SK-N-SH (cell line): ENCODE data around the gene NTHL1. TPM values are rescaled to one million over a fixed set of nuclear protein-coding genes. Genes with fewer than 3 reads are reported as not detected.

Source experiments
- CTCF ChIA-PET: fragments of 300-600, 350-600 bp; formaldehyde crosslinking; extraction: SDS; loops from one replicate; lab custom pipeline; 2021; lab: Yijun Ruan, JAX
- POLR2A ChIA-PET: fragments of 350-600 bp; sonication (Branson Sonifier 250); formaldehyde crosslinking; extraction: SDS; loops from one replicate; lab custom pipeline; 2020; ENCODE audit warnings: antibody characterized with exemption, inconsistent platforms; lab: Yijun Ruan, JAX
- DNase-seq: peaks from one replicate; pipeline ENCODE4 v3.0.0; 2012
- H2AFZ ChIP-seq: fragments of 200-600 bp; sonication (generic); 2 replicates; pipeline ENCODE4 v1.8.1; 2016; ENCODE audit warnings: antibody characterized with exemption, mild to moderate bottlenecking, low read depth
- H3F3A ChIP-seq: fragments of 200-600 bp; sonication (generic); replicated peaks from 2 replicates; pipeline ENCODE3; 2016; ENCODE audit warnings: antibody characterized with exemption, mild to moderate bottlenecking; ENCODE audit not compliant: insufficient read depth
- H3K27ac ChIP-seq, 2 experiments: fragments of 200-500 bp in 1 of 2; fragments of 200-600 bp in 1 of 2; sonication (Bioruptor generic) in 1 of 2; sonication (generic), shearing (Covaris generic) in 1 of 2; 2 replicates each; pipeline versions ENCODE4 v1.5.1 to v1.6.1; 2014 to 2016; ENCODE audit warnings: low read depth in 2 of 2, inconsistent platforms in 1 of 2, low read length in 1 of 2, mild to moderate bottlenecking in 1 of 2, mixed read lengths in 1 of 2
- H3K27me3 ChIP-seq: fragments of 200-600 bp; sonication (generic), shearing (Covaris generic); 2 replicates; pipeline ENCODE4 v1.6.1; 2016; ENCODE audit warnings: mixed run types; ENCODE audit not compliant: insufficient read depth
- H3K36me3 ChIP-seq, 2 experiments: fragments of 200-500 bp in 1 of 2; fragments of 200-600 bp in 1 of 2; sonication (Bioruptor generic) in 1 of 2; sonication (generic) in 1 of 2; replicated peaks in 1 of 2; 2 replicates each; pipeline versions ENCODE3 to v1.5.1; 2014 to 2016; ENCODE audit warnings: low read length in 1 of 2, mild to moderate bottlenecking in 1 of 2; ENCODE audit not compliant: insufficient read depth in 2 of 2, control insufficient read depth in 1 of 2
- H3K4me1 ChIP-seq, 2 experiments: fragments of 200-500 bp in 1 of 2; fragments of 200-600 bp in 1 of 2; sonication (Bioruptor generic) in 1 of 2; sonication (generic), shearing (Covaris generic) in 1 of 2; 2 replicates each; pipeline versions ENCODE4 v1.5.1 to v1.6.1; 2014 to 2016; ENCODE audit warnings: low read depth in 1 of 2, low read length in 1 of 2, mixed run types in 1 of 2; ENCODE audit not compliant: insufficient read depth in 2 of 2, control insufficient read depth in 1 of 2
- H3K4me2 ChIP-seq: fragments of 200-600 bp; sonication (generic), shearing (Covaris generic); 2 replicates; pipeline ENCODE4 v1.6.1; 2017; ENCODE audit warnings: mixed run types
- H3K4me3 ChIP-seq, 2 experiments: fragments of 200-500 bp in 1 of 2; fragments of 200-600 bp in 1 of 2; sonication (Bioruptor generic) in 1 of 2; sonication (generic), shearing (Covaris generic) in 1 of 2; 2 replicates each; pipeline versions ENCODE4 v1.5.1 to v1.8.1; 2014 to 2016; ENCODE audit warnings: low read depth in 2 of 2, inconsistent platforms in 1 of 2, low read length in 1 of 2, mild to moderate bottlenecking in 1 of 2, mixed read lengths in 1 of 2, moderate library complexity in 1 of 2
- H3K79me2 ChIP-seq: fragments of 200-600 bp; sonication (generic); 2 replicates; pipeline ENCODE4 v1.8.1; 2017; ENCODE audit warnings: mild to moderate bottlenecking; ENCODE audit not compliant: insufficient read depth
- H3K9ac ChIP-seq: fragments of 200-600 bp; sonication (generic); 2 replicates; pipeline ENCODE4 v1.6.1; 2017; ENCODE audit warnings: mixed run types
- H3K9me2 ChIP-seq: fragments of 200-600 bp; sonication (generic); 2 replicates; pipeline ENCODE4 v1.6.1; 2017; ENCODE audit warnings: mixed run types
- H3K9me3 ChIP-seq: fragments of 200-600 bp; sonication (generic); 2 replicates; pipeline ENCODE4 v1.6.1; 2017; ENCODE audit warnings: mixed run types, mild to moderate bottlenecking, moderate library complexity
- H4K20me1 ChIP-seq: fragments of 200-600 bp; sonication (generic); 2 replicates; pipeline ENCODE4 v1.6.1; 2017; ENCODE audit warnings: mild to moderate bottlenecking, mixed run types; ENCODE audit not compliant: insufficient read depth
- CHD2 ChIP-seq: fragments of 150-350 bp; IDR thresholded peaks from 2 replicates; pipeline ENCODE4 v1.6.1; 2018; ENCODE audit warnings: low read length; ENCODE audit not compliant: partially characterized antibody
- EP300 ChIP-seq, 2 experiments: IDR thresholded peaks; 2 replicates each; pipeline versions ENCODE4 v1.4.0 to v1.6.1; 2012; ENCODE audit warnings: borderline replicate concordance in 1 of 2, low read depth in 1 of 2, low read length in 1 of 2
- FOSL2 ChIP-seq: IDR thresholded peaks from 2 replicates; pipeline ENCODE4 v1.4.0; 2012; ENCODE audit warnings: low read depth, mild to moderate bottlenecking, moderate library complexity, borderline replicate concordance
- FOXJ3 ChIP-seq: sonication (generic); formaldehyde crosslinking; IDR thresholded peaks from 2 replicates; pipeline ENCODE4 v1.5.1; 2020; ENCODE audit warnings: mild to moderate bottlenecking, missing genetic modification reagents
- GABPA ChIP-seq: IDR thresholded peaks from 2 replicates; pipeline ENCODE4 v1.4.0; 2012; ENCODE audit warnings: low read depth, mild to moderate bottlenecking
- JUND ChIP-seq: IDR thresholded peaks from 2 replicates; pipeline ENCODE4 v1.4.0; 2012
- MEF2A ChIP-seq: IDR thresholded peaks from 2 replicates; pipeline ENCODE4 v1.4.0; 2012; ENCODE audit warnings: low read depth, borderline replicate concordance
- MXI1 ChIP-seq: IDR thresholded peaks from 2 replicates; pipeline ENCODE4 v1.6.1; 2012; ENCODE audit warnings: mild to moderate bottlenecking, low read depth, low read length, improper control_type of control experiment
- NFIC ChIP-seq: IDR thresholded peaks from 2 replicates; pipeline ENCODE4 v1.4.0; 2012; ENCODE audit warnings: borderline replicate concordance
- NRF1 ChIP-seq: IDR thresholded peaks from 2 replicates; pipeline ENCODE4 v1.6.1; 2012; ENCODE audit warnings: low read depth, mild to moderate bottlenecking, low read length
- RAD21 ChIP-seq: IDR thresholded peaks from 2 replicates; pipeline ENCODE4 v1.6.1; 2012; ENCODE audit warnings: mild to moderate bottlenecking, low read length
- RCOR1 ChIP-seq: fragments of 150-350 bp; IDR thresholded peaks from 2 replicates; pipeline ENCODE4 v1.6.1; 2017; ENCODE audit warnings: antibody characterized with exemption, low read length
- REST ChIP-seq: IDR thresholded peaks from 2 replicates; pipeline ENCODE4 v1.6.1; 2012; ENCODE audit warnings: mild to moderate bottlenecking, low read depth, low read length, moderate library complexity
- RFX5 ChIP-seq: IDR thresholded peaks from 2 replicates; pipeline ENCODE4 v1.6.1; 2012; ENCODE audit warnings: mild to moderate bottlenecking, improper control_type of control experiment, low read length
- SIN3A ChIP-seq: IDR thresholded peaks from 2 replicates; pipeline ENCODE4 v1.6.1; 2012; ENCODE audit warnings: low read depth, mild to moderate bottlenecking, low read length, moderate library complexity, borderline replicate concordance
- TCF12 ChIP-seq: IDR thresholded peaks from 2 replicates; pipeline ENCODE4 v1.4.0; 2012
- TEAD4 ChIP-seq: IDR thresholded peaks from 2 replicates; pipeline ENCODE4 v1.4.0; 2012; ENCODE audit warnings: mild to moderate bottlenecking, borderline replicate concordance; ENCODE audit not compliant: insufficient read depth
- USF1 ChIP-seq: IDR thresholded peaks from 2 replicates; pipeline ENCODE4 v1.4.0; 2012; ENCODE audit warnings: low read depth, borderline replicate concordance
- YY1 ChIP-seq: IDR thresholded peaks from 2 replicates; pipeline ENCODE4 v1.4.0; 2012; ENCODE audit warnings: low read depth, mild to moderate bottlenecking
- ZBTB33 ChIP-seq: IDR thresholded peaks from 2 replicates; pipeline ENCODE4 v1.4.0; 2012; ENCODE audit warnings: low read depth, borderline replicate concordance
- WGBS: methylation state at CpG from one replicate; pipeline ENCODE4 v1.1.6; 2017; ENCODE audit warnings: low lambda C conversion rate; 5-methylcytosine and 5-hydroxymethylcytosine counted together
- polyA plus RNA-seq, 3 experiments: library from polyadenylated mRNA; depleted of rRNA; stranded (reverse); fragments of >200 nt; gene quantifications; 2 replicates each; pipeline ENCODE4 v1.2.3, GENCODE V29; 2012

Gene NTHL1
- polyA plus RNA-seq, 1 of the 3 experiments (the other 2 are of a cell fraction): 77.3 TPM

GRCh38 chr16:2082171-2082982, 34.7 kb upstream of the NTHL1 start:
- no peak overlapping the region for H3K4me3 ChIP-seq
- TF ChIP-seq USF1: no peak
- TF ChIP-seq GABPA: no peak
- TF ChIP-seq MXI1: no peak
- TF ChIP-seq ZBTB33: no peak
- TF ChIP-seq RFX5: no peak
- no peak for TF ChIP-seq MEF2A
- no peak for TF ChIP-seq RAD21
- TF ChIP-seq JUND: no peak
- no peak for TF ChIP-seq TCF12
- TF ChIP-seq YY1: no peak
- no peak for TF ChIP-seq RCOR1
- TF ChIP-seq FOSL2: no peak
- no peak for TF ChIP-seq EP300 (IDR thresholded peaks at IDR 0.05; ENCODE audit: borderline replicate concordance in 1 of 2, low read depth in 1 of 2, low read length in 1 of 2)
- no peak for TF ChIP-seq REST
- TF ChIP-seq FOXJ3 (CRISPR knock-in tag): no peak
- TF ChIP-seq NFIC: no peak
- no peak for TF ChIP-seq SIN3A
- no peak for TF ChIP-seq TEAD4
- no peak for TF ChIP-seq NRF1
- TF ChIP-seq CHD2: no peak
- no peaks in the 10 kb centered on the region for H3K9me2 ChIP-seq
- H3K79me2 ChIP-seq: no peaks in the 10 kb centered on the region
- 92% methylated on average over 13 of the region's 32 CpGs for WGBS
- no peaks in the 10 kb centered on the region for H3K27me3 ChIP-seq
- no peaks in the 10 kb centered on the region for H4K20me1 ChIP-seq
- H3K27ac ChIP-seq: no peak overlapping the region
- ChIA-PET CTCF (no interaction called here), POLR2A (no interaction called here)
- no peak overlapping the region for H3K4me2 ChIP-seq
- H2AFZ ChIP-seq: no peak overlapping the region
- no peak for DNase-seq
- no peak overlapping the region for H3K9ac ChIP-seq
- H3K9me3 ChIP-seq: no peaks in the 10 kb centered on the region
- peaks cover 0 to 88% of the 10 kb centered on the region in 2 experiments for H3K36me3 ChIP-seq
- no peaks in the 10 kb centered on the region for H3K4me1 ChIP-seq
- peaks cover 4% of the 10 kb centered on the region for H3F3A ChIP-seq
